Uterus (tissue), 4 donors: ENCODE data around the gene CMTM8. TPM values are rescaled to one million over a fixed set of nuclear protein-coding genes. Genes with fewer than 3 reads are reported as not detected.

ENCODE experiments used
- DNase-seq, 2 donors: peaks; one replicate each; pipeline ENCODE4 v3.0.0-alpha.2; 2019 to 2020
- H3K27ac ChIP-seq, 2 donors: fragments of 200-600 bp; sonication (generic); 1 replicate in 1 of 2; 2 replicates in 1 of 2; pipeline ENCODE4 v1.5.1; 2016 to 2018
- H3K27me3 ChIP-seq, 2 donors: fragments of 200-600 bp; sonication (generic); one replicate each; pipeline ENCODE4 v1.5.1; 2018 to 2019; ENCODE audit warnings: control low read depth in 1 of 2
- H3K36me3 ChIP-seq, 2 donors: fragments of 200-600 bp; sonication (generic); one replicate each; pipeline ENCODE4 v1.5.1; 2019; ENCODE audit warnings: control low read depth in 1 of 2
- H3K4me1 ChIP-seq, 2 donors: fragments of 200-600 bp; sonication (generic); one replicate each; pipeline ENCODE4 v1.5.1; 2018 to 2019; ENCODE audit warnings: control low read depth in 1 of 2
- H3K4me3 ChIP-seq, 2 donors: fragments of 200-600 bp; sonication (generic); 1 replicate in 1 of 2; 2 replicates in 1 of 2; pipeline ENCODE4 v1.5.1; 2018 to 2019; ENCODE audit warnings: mild to moderate bottlenecking in 1 of 2
- H3K9me3 ChIP-seq, 2 donors: fragments of 200-600 bp; sonication (generic); one replicate each; pipeline ENCODE4 v1.5.1; 2019; ENCODE audit warnings: control low read depth in 1 of 2
- POLR2A ChIP-seq, 2 donors: fragments of 450-650 bp; IDR thresholded peaks; one replicate each; pipeline ENCODE4 v1.6.1; 2016; ENCODE audit warnings: antibody characterized with exemption in 2 of 2, mild to moderate bottlenecking in 1 of 2, moderate library complexity in 1 of 2
- intact Hi-C: fragments of 100-400 bp; cut with DNase I; formaldehyde crosslinking; loops from one replicate; pipeline ENCODE4 v1.15.1; 2023; ENCODE audit warnings: low total_unique reads
- total RNA-seq, 4 donors: library from RNA; depleted of rRNA in 3 of 4; stranded (reverse); fragments of >200 nt in 3 of 4; gene quantifications; one replicate each; pipeline versions ENCODE4 v1.1.0 to v1.2.4, GENCODE V29; 2014 to 2023
- TF ChIP-seq, protein P1 (sequence below), 4 experiments: fragments of 200-600 bp in 2 of 4; fragments of 450-650 bp in 2 of 4; sonication (generic) in 2 of 4; IDR thresholded peaks; one replicate each; pipeline ENCODE4 v1.5.1; 2016 to 2019; ENCODE audit warnings: antibody characterized with exemption in 4 of 4, mild to moderate bottlenecking in 2 of 4, moderate library complexity in 1 of 4
- donor health status: DM: yes; HTN: yes; CAD: no.

The CMTM8 gene
- total RNA-seq, 4 donors from 2014 or later = 1.5 to 4.7 (median 2.5) TPM

DNA sequence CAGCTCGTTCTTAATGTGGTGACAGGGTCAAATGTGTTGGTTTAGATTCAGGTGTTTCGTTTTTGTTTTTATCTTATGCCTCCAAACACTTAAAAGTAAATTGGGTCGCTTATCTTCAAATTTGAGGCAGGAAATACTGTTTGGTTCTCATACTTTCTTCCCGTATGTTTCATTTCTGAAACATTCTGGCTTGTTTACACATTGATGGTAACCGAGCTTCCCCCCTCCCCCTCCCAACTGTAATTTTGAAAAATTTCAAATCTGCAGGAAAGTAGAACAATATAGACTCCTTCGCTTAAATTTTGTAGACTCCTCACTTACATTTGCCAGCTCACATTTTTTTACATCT is 64.9 kb downstream of the CMTM8 start:
- no peaks in the 10 kb centered on the region for H3K36me3 ChIP-seq
- intact Hi-C loops = no loop called here
- DNase-seq = no peak
- no peaks in the 10 kb centered on the region for H3K27me3 ChIP-seq
- peak overlapping the region; percentile 14 to 26 for H3K27ac ChIP-seq
- no peaks in the 10 kb centered on the region for H3K4me1 ChIP-seq
- TF ChIP-seq, protein P1, sequence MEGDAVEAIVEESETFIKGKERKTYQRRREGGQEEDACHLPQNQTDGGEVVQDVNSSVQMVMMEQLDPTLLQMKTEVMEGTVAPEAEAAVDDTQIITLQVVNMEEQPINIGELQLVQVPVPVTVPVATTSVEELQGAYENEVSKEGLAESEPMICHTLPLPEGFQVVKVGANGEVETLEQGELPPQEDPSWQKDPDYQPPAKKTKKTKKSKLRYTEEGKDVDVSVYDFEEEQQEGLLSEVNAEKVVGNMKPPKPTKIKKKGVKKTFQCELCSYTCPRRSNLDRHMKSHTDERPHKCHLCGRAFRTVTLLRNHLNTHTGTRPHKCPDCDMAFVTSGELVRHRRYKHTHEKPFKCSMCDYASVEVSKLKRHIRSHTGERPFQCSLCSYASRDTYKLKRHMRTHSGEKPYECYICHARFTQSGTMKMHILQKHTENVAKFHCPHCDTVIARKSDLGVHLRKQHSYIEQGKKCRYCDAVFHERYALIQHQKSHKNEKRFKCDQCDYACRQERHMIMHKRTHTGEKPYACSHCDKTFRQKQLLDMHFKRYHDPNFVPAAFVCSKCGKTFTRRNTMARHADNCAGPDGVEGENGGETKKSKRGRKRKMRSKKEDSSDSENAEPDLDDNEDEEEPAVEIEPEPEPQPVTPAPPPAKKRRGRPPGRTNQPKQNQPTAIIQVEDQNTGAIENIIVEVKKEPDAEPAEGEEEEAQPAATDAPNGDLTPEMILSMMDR (IDR thresholded peaks at IDR 0.05) = no peak
- no peak for TF ChIP-seq POLR2A (IDR thresholded peaks at IDR 0.05)
- H3K9me3 ChIP-seq = no peaks in the 10 kb centered on the region
- H3K4me3 ChIP-seq = no peak overlapping the region

DNA sequence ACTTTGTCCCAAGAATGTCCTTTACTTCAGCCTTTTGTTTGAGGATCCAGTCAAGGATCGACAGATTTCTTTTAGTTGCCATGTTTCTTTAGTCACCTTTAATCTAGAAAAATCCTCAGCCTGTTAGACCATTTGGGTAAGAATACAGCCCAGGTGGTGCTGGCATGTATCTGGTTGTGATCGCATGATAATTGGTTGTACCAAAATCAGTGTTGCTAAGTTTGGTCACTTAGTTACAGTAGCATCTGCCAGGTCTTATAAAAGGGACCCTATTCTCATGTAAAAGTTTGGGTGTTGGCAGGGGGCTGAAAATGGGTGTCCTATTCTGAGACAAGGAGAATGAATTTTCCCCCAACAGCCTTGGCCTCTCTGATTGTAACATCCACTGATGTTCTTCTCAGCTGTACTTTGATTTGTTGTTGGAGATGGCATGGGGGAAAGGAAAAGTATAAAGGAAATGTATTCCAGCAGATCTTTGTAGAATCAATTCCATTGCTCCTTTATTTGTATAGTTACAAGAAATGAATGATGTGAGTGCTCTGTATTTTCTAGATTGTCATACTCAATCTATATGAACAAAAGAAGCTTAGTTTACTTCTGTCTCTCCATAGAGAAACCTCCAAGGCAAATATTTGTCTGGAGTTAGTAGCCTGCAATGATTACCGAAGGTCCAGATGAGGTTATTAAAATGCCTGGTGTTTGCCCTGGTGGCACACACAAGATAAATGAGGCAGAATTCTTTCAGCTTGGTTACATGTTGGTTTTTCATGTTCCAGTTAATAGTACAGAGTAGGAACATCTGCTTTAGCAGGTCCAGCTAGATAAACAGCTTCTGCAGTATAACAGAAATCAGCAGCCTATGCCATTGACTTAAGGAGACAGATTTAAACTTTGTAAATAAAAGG is 65.7 kb downstream of the CMTM8 start:
- Histone ChIP-seq H3K27ac (no peak overlapping the region), H3K36me3 (no peaks in the 10 kb centered on the region), H3K4me1 (no peaks in the 10 kb centered on the region), H3K9me3 (no peaks in the 10 kb centered on the region), H3K27me3 (no peaks in the 10 kb centered on the region), H3K4me3 (no peak overlapping the region)
- DNase-seq = no peak
- TF ChIP-seq, protein P1 (IDR thresholded peaks at IDR 0.05) = no peak
- no peak for TF ChIP-seq POLR2A (IDR thresholded peaks at IDR 0.05)
- intact Hi-C loops = no loop called here

DNA sequence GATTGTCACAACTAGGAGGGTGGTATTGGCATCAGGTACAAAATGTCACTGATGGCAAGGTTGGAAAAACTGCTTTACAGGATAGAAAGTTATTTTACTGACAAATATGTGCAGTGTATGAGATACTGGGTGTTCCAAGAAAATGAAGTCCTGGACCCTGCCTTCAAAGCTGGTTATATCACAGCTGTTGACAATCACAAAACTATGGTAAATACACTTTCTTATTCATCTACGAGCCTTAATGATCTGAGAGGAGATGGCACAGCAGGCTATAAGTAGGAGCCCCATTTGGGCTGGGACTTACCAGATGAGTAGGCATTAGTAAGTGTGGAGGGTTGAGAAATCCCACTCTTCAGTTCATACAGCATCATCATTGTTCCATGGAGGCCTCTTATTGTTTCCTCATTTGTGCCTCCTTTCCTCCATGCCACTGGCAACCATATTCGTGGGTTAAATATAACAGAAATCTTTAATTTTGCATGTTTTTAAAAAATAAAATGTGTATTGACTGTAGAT is 66.9 kb downstream of the CMTM8 start:
- no peak for DNase-seq
- intact Hi-C loops = no loop called here
- Histone ChIP-seq H3K27ac (no peak overlapping the region), H3K4me3 (no peak overlapping the region), H3K9me3 (no peaks in the 10 kb centered on the region), H3K27me3 (no peaks in the 10 kb centered on the region), H3K4me1 (no peaks in the 10 kb centered on the region), H3K36me3 (no peaks in the 10 kb centered on the region)
- TF ChIP-seq POLR2A (IDR thresholded peaks at IDR 0.05) = no peak
- TF ChIP-seq, protein P1 (IDR thresholded peaks at IDR 0.05) = no peak

DNA sequence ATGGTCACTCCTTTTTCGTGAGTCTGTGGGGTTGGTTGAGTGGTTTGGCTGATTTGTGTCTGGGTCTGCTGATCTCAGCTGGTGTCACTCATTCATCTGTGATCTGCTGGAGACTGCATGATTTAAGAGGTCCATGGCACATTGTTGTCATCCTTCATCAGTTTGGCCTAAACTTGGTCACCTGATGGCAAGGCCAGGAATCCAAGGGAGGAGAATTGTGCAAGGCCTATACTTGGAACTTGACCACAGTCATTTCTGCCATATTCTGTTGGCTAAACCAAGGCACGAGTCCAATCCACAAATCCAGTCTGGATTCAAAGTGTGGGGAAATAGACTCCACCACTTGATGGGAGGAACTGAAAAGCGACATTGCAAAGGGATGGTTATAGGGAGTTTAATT is 67.6 kb downstream of the CMTM8 start:
- H3K27ac ChIP-seq = no peak overlapping the region
- no peak overlapping the region for H3K4me3 ChIP-seq
- no peaks in the 10 kb centered on the region for H3K9me3 ChIP-seq
- DNase-seq = no peak
- TF ChIP-seq POLR2A (IDR thresholded peaks at IDR 0.05) = no peak
- TF ChIP-seq, protein P1 (IDR thresholded peaks at IDR 0.05) = no peak
- H3K4me1 ChIP-seq = no peaks in the 10 kb centered on the region
- H3K36me3 ChIP-seq = no peaks in the 10 kb centered on the region
- intact Hi-C loops = no loop called here
- H3K27me3 ChIP-seq = no peaks in the 10 kb centered on the region

DNA sequence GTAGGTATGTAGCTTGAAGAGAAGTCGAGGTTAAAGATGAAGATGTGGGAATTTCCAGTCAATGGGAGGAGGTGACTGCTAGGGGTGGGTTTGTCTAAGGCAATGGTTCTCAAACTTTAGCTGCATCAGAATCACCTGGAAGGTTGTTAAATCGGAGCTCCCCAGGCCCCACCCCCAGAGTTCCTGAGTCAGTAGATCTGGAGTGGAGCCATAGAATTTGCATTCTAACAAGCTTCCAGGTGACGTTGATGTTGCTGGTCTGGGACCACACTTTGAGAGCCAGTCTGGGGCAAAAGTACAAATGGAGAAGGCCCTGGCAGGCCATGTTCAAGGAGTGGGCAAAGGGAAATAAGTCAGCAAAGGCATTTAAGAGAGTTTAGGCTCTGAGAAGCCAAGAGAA is 69.1 kb downstream of the CMTM8 start:
- Histone ChIP-seq H3K27ac (no peak overlapping the region), H3K27me3 (no peaks in the 10 kb centered on the region)
- intact Hi-C loops = no loop called here

More for the DNA sequence above, 69.1 kb downstream of the CMTM8 start:
- H3K36me3 ChIP-seq = no peaks in the 10 kb centered on the region
- DNase-seq = no peak
- no peak overlapping the region for H3K4me3 ChIP-seq
- no peaks in the 10 kb centered on the region for H3K9me3 ChIP-seq
- no peak for TF ChIP-seq POLR2A (IDR thresholded peaks at IDR 0.05)
- TF ChIP-seq, protein P1 (IDR thresholded peaks at IDR 0.05) = no peak
- H3K4me1 ChIP-seq = no peaks in the 10 kb centered on the region
